Activated CD4-positive, alpha-beta T cell treated with anti-CD3 and anti-CD28 coated beads, Interleukin-2, amount 50 U/mL, for 16 hours (primary cell): ENCODE data around the gene UBE3B.

Experiments used
- DNase-seq: peaks from one replicate; pipeline ENCODE4 v3.0.0-alpha.2; 2020

The UBE3B gene

GRCh38 chr12:109578330-109578927 is 101.0 kb downstream of the UBE3B start:
- DNase-seq, result no peak

- no peak for DNase-seq
Measured at GRCh38 chr12:109579639-109580038, 102.2 kb downstream of the UBE3B start.

GRCh38 chr12:109580272-109580671 is 102.8 kb downstream of the UBE3B start:
- DNase-seq, result no peak

- no peak for DNase-seq
Measured at GRCh38 chr12:109580684-109581333, 103.4 kb downstream of the UBE3B start.

GRCh38 chr12:109581334-109581691 is 103.9 kb downstream of the UBE3B start:
- DNase-seq, result no peak

- DNase-seq, result no peak
Measured at GRCh38 chr12:109581856-109582255, 104.4 kb downstream of the UBE3B start.

GRCh38 chr12:109582636-109583035 is 105.2 kb downstream of the UBE3B start:
- DNase-seq, result no peak

- DNase-seq, result no peak
Measured at GRCh38 chr12:109583733-109584132, 106.3 kb downstream of the UBE3B start.
